SU-DHL-6 (cell line): Measurements from ENCODE around the gene CATSPERD.

Experiments
- H2AFZ ChIP-seq: fragments of 200-600 bp; sonication (generic); 2 replicates; pipeline ENCODE4 v1.6.1; 2014; ENCODE audit warnings: low read depth, mild to moderate bottlenecking, moderate library complexity, mixed read lengths, antibody characterized with exemption, low read length; ENCODE audit not compliant: severe bottlenecking
- H3F3A ChIP-seq: fragments of 200-600 bp; shearing (Covaris generic); 2 replicates; pipeline ENCODE4 v1.6.0; 2016; ENCODE audit warnings: antibody characterized with exemption, mild to moderate bottlenecking; ENCODE audit not compliant: insufficient read depth
- H3K27ac ChIP-seq: fragments of 200-600 bp; sonication (generic); 2 replicates; pipeline ENCODE4 v1.5.1; 2016; ENCODE audit warnings: low read depth, mild to moderate bottlenecking, low read length, moderate library complexity, mixed read lengths
- H3K27me3 ChIP-seq: fragments of 200-600 bp; sonication (generic), shearing (Covaris generic); 2 replicates; pipeline ENCODE4 v1.6.0; 2014; ENCODE audit warnings: mild to moderate bottlenecking, low read length
- H3K36me3 ChIP-seq: fragments of 200-600 bp; sonication (generic); 2 replicates; pipeline ENCODE4 v1.6.1; 2014; ENCODE audit warnings: mild to moderate bottlenecking, low read length, mixed read lengths
- H3K4me2 ChIP-seq: fragments of 300-600, 200-600 bp; shearing (Covaris generic), sonication (generic); 2 replicates; pipeline ENCODE4 v1.6.0; 2014; ENCODE audit warnings: low read length, low read depth, mild to moderate bottlenecking; ENCODE audit not compliant: poor library complexity, severe bottlenecking
- H3K4me3 ChIP-seq: fragments of 200-600 bp; sonication (generic); 2 replicates; pipeline ENCODE4 v1.5.1; 2014; ENCODE audit warnings: antibody characterized with exemption, low read length, mild to moderate bottlenecking, mixed read lengths; ENCODE audit not compliant: insufficient read depth, poor library complexity, severe bottlenecking
- H3K79me2 ChIP-seq: fragments of 200-600 bp; sonication (generic); 2 replicates; pipeline ENCODE4 v1.6.1; 2014; ENCODE audit warnings: mild to moderate bottlenecking, low read length, moderate library complexity; ENCODE audit not compliant: insufficient read depth
- H3K9ac ChIP-seq: fragments of 200-600 bp; sonication (generic); 2 replicates; pipeline ENCODE4 v1.7.0; 2014; ENCODE audit warnings: mild to moderate bottlenecking, low read length
- H3K9me2 ChIP-seq: fragments of 200-600 bp; sonication (generic); replicated peaks from 2 replicates; pipeline ENCODE4 v1.6.1; 2014; ENCODE audit warnings: low read length; ENCODE audit not compliant: insufficient read depth
- H3K9me3 ChIP-seq: fragments of 200-600 bp; sonication (generic); 2 replicates; pipeline ENCODE4 v1.6.1; 2014; ENCODE audit warnings: low read length, mixed read lengths; ENCODE audit not compliant: insufficient read depth
- H4K20me1 ChIP-seq: fragments of 200-600 bp; sonication (generic); 2 replicates; pipeline ENCODE4 v1.6.1; 2014; ENCODE audit warnings: low read depth, mild to moderate bottlenecking, antibody characterized with exemption, low read length, moderate library complexity, mixed read lengths
- CTCF ChIP-seq: fragments of 200-600 bp; sonication (generic); IDR thresholded peaks from one replicate; pipeline ENCODE4 v1.5.1; 2017; ENCODE audit warnings: antibody characterized with exemption, mild to moderate bottlenecking, low read length, moderate library complexity; ENCODE audit not compliant: insufficient read depth, poor library complexity, severe bottlenecking
- EZH2phosphoT487 ChIP-seq: fragments of 200-600 bp; sonication (generic), shearing (Covaris generic); conservative IDR thresholded peaks from 2 replicates; pipeline ENCODE4 v1.6.1; 2018; ENCODE audit warnings: mild to moderate bottlenecking, antibody characterized with exemption, low read length, moderate library complexity, mixed read lengths

The CATSPERD gene

GRCh38 chr19:5683177-5683886, 37.1 kb upstream of the CATSPERD start:
- TF ChIP-seq CTCF (no peak), EZH2phosphoT487 (no peak)
- no peak overlapping the region for H3K4me3 ChIP-seq
- no peaks in the 10 kb centered on the region for H3K9me2 ChIP-seq
- no peaks in the 10 kb centered on the region for H3K9me3 ChIP-seq
- H3K27me3 ChIP-seq = no peaks in the 10 kb centered on the region
- H3K36me3 ChIP-seq = no peaks in the 10 kb centered on the region
- H3K79me2 ChIP-seq = peaks cover 7% of the 10 kb centered on the region
- no peak overlapping the region for H3K9ac ChIP-seq
- no peak overlapping the region for H3K4me2 ChIP-seq
- no peak overlapping the region for H3K27ac ChIP-seq
- peaks cover 5% of the 10 kb centered on the region; the same call in 1 of the 2 replicates for H3F3A ChIP-seq
- H2AFZ ChIP-seq = no peak overlapping the region
- H4K20me1 ChIP-seq = no peaks in the 10 kb centered on the region

- Histone ChIP-seq H3K9ac (no peak overlapping the region), H3K36me3 (no peaks in the 10 kb centered on the region), H3K9me2 (no peaks in the 10 kb centered on the region), H3K4me3 (no peak overlapping the region), H3K9me3 (no peaks in the 10 kb centered on the region), H3K27me3 (no peaks in the 10 kb centered on the region), H3K27ac (no peak overlapping the region), H3K79me2 (peaks cover 3% of the 10 kb centered on the region), H3K4me2 (no peak overlapping the region), H3F3A (peaks cover 10% of the 10 kb centered on the region; the same call in 1 of the 2 replicates), H2AFZ (no peak overlapping the region), H4K20me1 (no peaks in the 10 kb centered on the region)
- TF ChIP-seq CTCF (no peak), EZH2phosphoT487 (no peak)
Observed at GRCh38 chr19:5684694-5685430, 35.6 kb upstream of the CATSPERD start.

- H3K9ac ChIP-seq = peak overlapping the region; percentile 65
- peak overlapping the region; percentile 58; the same call in 1 of the 2 replicates for H3K27ac ChIP-seq
- H2AFZ ChIP-seq = peak overlapping the region; percentile 85
- peak overlapping the region; percentile 75 for H3K4me2 ChIP-seq
- H3K27me3 ChIP-seq = no peaks in the 10 kb centered on the region
- H3K4me3 ChIP-seq = peak overlapping the region; percentile 62
- no peaks in the 10 kb centered on the region; the same call in 1 of the 2 replicates for H3K36me3 ChIP-seq
- H4K20me1 ChIP-seq = no peaks in the 10 kb centered on the region
- H3K9me3 ChIP-seq = no peaks in the 10 kb centered on the region
- H3K79me2 ChIP-seq = peaks cover 12% of the 10 kb centered on the region
- peaks cover 21% of the 10 kb centered on the region for H3F3A ChIP-seq
- TF ChIP-seq CTCF (no peak), EZH2phosphoT487 (no peak)
- no peaks in the 10 kb centered on the region for H3K9me2 ChIP-seq
Observed at GRCh38 chr19:5686326-5686646, 34.2 kb upstream of the CATSPERD start.
